NCI-H2081 (cell line): ENCODE results near the gene LAG3.

Source experiments
- DNase-seq, 2 experiments: peaks; one replicate each; lab custom pipeline; 2025; lab: John Stamatoyannopoulos, UW

Gene LAG3

GRCh38 chr12:6772726-6773589 is 638 bp downstream of the LAG3 start:
- no peak for DNase-seq

GRCh38 chr12:6773590-6774351 is 1.5 kb downstream of the LAG3 start:
- DNase-seq: no peak

GRCh38 chr12:6774499-6775062 is 2.3 kb downstream of the LAG3 start:
- DNase-seq: no peak

GRCh38 chr12:6775185-6776174 is 3.2 kb downstream of the LAG3 start:
- no peak for DNase-seq

- DNase-seq: no peak
Observed at GRCh38 chr12:6777386-6777785, 5.1 kb downstream of the LAG3 start.

- no peak for DNase-seq
Observed at GRCh38 chr12:6778217-6778573, 5.9 kb downstream of the LAG3 start.

- DNase-seq: peak; percentile 91 to 97
Observed at GRCh38 chr12:6778574-6779550, 6.5 kb downstream of the LAG3 start.

- DNase-seq: no peak
Observed at GRCh38 chr12:6779708-6780432, 7.5 kb downstream of the LAG3 start.

- no peak for DNase-seq
Observed at GRCh38 chr12:6780573-6780972, 8.3 kb downstream of the LAG3 start.

GRCh38 chr12:6782119-6782518 is 9.8 kb downstream of the LAG3 start:
- no peak for DNase-seq

GRCh38 chr12:6782850-6783566 is 10.7 kb downstream of the LAG3 start:
- DNase-seq: no peak

GRCh38 chr12:6783828-6784227 is 11.5 kb downstream of the LAG3 start:
- DNase-seq: no peak

GRCh38 chr12:6784296-6784695 is 12.0 kb downstream of the LAG3 start:
- no peak for DNase-seq

GRCh38 chr12:6784761-6785160 is 12.4 kb downstream of the LAG3 start:
- DNase-seq: no peak

GRCh38 chr12:6786416-6787094 is 14.2 kb downstream of the LAG3 start:
- no peak for DNase-seq

GRCh38 chr12:6787309-6787708 is 15.0 kb downstream of the LAG3 start:
- no peak for DNase-seq

GRCh38 chr12:6788972-6789924 is 16.9 kb downstream of the LAG3 start, which contains the start of gene CD4:
Gene CD4, plus strand, starts transcription at chr12:6789528. Its CDS starts 10,611 bp downstream, at chr12:6800139.
- no peak for DNase-seq
